ENCODE measurements around the gene AP1M1.
A peak's percentile ranks its signal among the peaks of the same experiment; 100 is the strongest.

Gene AP1M1

DNA sequence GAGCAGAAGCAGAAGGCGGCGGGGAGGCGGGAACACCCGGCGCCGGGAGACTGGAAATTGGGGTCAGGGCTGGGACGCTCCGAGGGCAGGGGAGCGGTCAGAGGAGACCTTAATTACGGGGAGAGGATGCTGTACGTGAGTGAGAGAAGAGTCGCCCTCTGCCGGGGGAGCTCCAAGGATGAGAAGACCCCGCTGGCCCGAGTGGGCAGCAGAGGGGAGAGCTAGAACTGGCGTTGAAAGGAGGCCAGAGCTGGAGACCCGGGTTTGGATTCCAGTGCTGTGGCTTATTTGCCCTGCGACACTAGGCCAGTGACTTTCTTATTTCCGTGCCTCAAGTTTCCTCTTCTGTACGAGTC lies 12.0 kb upstream of the AP1M1 start:
- peak; percentile 35 for DNase-seq

DNA sequence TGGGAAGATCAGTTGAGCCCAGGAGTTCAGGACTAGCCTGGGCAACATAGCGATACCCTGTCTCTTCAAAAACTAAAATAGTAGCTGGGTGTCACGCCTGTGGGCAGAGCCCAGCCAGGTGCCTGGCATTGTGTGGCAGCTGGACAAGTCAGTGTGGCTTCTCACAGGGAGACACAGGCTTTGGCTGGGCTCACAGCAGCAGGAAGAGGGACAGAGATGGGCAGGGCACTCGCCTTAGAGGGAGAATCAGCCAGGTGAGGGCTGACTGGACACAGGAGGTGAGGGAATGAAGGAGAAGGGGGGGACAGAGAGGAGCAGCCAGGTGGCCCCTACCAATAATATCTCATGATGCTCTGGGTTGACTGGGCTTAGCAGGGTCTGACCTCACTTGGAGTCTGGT lies 9.2 kb upstream of the AP1M1 start:
- DNase-seq: no peak

DNA sequence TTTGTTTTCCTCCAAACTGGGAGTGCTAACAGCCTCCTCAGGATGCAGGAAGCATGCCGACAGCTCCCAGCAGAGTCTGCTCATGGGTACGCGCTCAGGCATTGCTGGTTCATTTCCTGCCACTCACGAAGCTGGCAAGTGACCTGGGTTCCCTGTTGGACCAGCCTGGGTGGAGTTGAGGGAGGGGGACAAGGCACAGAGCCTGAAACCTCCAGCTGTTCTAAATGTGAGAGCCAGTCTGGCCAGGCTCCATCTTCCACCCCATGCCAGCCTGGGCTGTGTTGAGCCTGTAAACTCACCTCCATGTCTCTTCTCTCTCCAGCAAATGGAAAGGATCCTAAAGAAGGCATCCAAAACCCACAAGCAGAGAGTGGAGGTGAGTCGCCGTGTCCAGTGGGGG lies 7.5 kb upstream of the AP1M1 start:
- no peak for DNase-seq

DNA sequence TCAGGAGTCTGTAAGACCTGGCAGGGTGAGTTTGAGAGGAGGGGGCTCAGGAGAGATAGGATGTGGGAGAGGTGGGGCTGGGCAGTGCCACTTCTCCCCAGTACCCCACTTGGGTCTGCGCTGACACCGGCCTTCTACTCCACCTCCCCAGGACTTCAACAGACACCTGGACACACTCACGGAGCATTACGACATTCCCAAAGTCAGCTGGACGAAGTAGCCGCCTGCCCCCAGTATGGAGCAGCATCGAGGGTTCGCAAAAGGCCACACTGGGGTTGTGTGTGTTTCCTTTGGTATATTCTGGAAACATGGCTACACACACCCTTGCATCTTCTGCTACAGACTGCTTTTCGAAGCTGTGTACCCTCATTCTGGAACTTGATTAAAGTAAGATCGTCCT lies 7.0 kb upstream of the AP1M1 start:
- DNase-seq: no peak

DNA sequence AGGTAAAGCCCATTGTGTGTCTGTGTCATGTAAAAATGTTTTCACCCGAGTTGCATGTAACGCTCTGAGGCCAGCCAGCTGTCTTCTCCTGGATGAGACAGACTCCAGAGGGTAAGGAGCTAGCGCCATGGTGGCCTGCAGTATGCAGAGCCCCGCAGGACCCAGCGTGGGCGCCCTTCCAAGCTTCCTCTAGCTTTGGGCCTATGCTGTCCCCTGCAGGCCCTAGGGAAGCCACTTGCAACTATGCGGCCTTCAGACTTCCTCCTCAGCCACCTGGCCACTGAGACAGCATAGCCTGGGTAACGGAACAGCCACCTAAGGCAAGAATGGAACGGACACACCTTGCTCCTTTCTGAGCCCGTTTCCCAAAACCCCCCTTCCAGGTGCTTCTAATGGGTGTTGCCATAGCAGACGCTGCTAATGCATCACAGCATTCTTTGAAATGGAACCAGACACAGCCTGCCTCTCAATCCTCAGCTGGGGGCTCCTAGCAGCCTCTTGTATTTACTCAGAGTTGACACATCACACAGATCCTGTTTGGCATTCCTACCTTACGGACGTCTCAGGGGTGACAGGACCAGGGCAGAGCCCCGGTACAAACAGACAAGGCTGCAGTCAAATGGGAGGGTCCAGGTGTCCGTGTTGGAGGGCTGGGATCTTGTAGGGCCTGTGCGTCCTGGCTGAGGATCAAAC lies 6.3 kb upstream of the AP1M1 start:
- no peak for DNase-seq

DNA sequence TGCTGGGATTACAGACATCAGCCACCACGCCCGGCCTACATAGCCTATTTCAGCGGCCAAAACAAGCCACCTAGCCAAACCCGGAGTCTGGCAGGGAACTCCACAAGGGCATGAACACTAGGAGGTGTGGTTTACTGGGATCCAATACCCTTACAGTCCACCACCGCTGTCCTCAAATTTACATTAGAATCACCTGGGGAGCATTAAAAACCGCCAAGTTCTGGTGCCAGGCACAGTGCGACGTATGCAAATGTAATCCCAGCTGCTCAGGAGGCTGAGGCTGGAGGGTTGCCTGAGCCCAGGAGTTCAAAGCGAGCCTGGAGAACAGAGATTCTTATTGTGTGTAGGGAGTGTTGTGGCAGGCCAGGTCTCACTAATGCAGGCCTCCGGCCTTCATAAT lies 4.2 kb upstream of the AP1M1 start:
- DNase-seq: no peak

DNA sequence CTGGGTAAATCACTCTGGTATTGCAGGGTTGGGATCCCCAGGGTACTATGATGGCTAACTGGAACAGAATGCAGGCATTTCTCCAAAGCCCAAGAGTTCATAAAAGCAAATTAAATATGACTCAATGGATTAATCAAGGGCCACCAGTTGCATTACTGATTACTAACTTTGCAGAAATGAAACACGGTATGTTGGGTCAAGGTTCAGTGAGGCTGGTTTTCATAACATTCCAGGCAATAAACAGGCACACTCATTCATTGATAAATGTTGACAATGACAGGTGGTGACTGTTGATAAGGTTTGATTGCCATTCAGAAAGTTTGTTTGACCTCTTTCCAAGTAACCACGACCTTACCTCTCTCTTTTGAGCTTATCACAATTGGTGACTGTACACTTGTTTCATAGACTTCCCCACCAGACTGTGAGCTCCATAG lies 506 bp upstream of the AP1M1 start:
- no peak for DNase-seq

DNA sequence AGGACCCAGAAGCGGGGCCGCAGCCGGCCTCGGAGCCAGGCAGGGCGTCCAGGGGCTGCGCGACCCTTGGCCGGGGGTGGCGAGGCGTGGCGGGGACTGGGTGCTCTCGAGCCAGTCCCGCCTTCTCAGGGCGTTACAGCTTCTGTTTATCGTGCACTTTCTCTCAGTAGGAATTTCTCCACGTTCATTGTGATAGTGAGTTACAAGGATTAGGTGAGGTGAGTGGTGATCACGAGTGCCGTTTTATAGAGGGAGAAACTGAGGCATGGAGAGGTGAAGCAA lies 600 bp downstream of the AP1M1 start:
- no peak for DNase-seq

DNA sequence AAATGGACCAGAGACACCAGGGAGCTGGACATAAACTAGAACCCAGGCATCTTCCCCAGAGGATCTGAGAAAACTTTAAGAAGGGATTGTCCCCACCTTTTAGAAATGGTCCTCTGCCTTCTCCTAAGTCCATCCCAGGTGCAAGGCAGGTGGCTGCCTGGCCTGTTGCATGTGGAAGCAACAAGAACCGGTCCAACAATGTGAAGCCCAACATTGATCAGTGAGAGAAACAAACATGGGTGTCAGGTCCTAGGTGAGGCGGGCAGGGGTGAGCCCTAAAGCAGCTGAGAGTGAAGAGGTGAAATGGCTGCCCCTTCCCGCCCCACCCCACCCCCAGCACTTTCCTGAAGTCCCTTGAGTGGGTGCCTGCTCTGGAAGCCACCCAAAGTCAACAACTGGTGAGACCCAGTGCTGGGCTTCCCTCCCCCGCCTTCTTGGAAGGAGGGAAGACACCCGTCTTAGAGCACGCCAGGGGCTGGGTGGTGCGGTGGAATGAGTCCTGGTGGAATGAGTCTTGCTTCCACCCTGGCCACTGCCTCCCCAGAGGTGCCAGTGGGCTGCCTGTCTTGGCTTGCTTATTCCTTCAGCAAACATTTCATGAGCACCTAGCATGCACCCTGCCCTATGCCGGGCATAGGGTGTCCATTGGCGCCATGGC lies 1.7 kb downstream of the AP1M1 start:
- no peak for DNase-seq

DNA sequence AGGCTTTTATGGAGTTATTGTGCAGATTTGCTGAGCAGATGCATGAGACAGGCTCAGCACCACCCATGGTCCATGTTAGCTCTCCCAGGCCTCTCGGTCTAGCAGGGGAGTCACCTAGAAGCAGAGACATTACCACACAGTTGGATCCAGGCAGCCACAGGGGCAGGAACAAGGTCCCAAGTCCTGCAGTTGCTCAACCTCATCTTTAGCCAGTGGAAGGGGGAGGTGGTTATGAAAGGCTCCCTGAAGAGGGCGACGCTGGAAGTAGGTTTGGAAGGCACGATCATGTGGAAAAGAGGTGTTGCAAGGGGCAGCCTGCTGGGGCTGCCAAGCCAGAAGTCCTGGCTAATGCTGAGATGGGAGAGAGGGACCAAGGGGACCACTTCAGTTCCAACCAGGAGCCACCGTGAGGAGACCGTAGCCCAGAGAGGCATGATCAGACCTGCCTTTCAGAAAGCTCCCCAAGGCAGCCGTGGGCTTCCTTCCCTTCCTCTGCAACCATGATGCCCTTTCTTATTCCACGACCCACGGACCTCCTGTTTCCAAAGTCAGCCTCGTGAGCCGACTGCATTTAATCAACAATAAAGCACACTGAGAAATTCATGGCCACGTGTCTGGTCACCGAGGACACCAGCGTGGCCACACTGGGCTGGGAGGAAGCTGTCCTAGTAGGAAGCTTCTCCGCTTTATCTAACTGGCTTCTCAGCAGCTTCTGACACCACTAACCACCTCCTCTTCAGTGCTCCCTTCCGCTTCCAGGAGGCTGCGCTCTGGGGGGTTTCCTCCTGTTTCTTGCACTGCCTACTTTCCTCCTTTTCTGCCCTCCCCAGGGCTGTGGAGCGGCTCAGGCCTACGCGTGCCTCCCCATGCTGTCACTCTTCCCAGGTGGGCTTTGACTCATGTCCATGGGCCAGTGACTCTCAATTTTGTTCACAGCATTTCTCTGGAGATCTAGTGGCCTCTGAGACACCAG lies 2.6 kb downstream of the AP1M1 start:
- no peak for DNase-seq

DNA sequence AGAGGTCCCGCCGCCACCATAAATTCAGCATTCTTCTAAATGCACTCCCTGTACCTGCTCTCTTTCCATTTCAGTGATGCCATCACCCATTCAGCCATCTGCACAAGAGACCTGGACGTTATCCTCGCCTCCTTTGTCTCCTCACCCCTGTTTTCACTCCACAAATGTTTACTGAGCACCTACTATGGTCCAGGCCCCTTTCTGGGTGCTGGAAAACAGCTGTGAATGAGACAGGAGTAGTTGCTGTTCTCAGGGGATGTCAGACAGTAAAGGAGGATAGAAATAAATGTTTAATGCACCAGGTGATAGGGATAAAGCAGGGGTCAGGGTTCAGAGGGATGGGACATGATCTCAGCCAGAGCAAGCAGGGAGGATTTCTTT lies 3.3 kb downstream of the AP1M1 start:
- no peak for DNase-seq

DNA sequence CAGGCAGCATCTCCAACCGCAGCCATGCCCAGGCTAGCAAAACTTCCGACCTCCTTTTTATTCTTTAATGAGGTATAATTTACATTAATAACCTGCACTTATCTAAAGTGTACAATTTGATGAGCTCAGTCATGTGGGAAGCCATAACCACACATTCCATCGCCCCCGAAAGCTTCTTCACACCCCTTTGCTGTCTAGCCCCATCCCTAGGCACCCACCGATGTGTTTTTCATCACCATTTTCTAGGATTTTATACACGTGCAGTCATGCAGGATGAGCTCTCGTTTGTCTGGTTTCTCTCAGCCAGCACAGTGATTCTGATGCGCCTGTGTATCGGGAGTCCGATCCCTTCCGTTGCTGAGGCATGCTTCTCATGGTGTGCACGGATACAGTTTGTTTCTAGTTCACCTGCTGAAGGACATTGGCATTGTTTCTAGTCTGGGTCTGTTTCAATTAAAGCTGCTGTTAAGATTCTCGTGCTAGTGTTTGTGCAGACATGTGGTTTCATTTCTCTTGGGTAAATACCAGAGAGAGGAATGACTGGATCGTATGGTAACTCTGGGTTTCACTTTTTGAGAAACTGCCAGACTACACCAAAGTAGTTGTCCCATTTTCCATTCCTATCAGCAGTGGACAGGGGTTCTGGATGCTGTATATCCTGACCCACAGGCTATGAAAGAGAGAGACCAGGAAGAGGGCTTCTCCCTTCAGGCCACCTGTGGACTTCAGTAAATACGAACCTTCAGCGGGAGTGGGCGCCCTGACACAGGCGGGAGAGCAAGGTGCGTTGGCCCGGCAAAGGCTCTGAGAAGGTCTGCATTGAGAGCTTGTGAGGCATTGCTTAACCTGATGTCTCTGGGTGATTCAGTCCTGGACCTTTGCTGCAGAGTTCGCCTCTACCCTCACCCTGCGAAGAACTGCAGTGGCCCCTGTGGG lies 4.9 kb downstream of the AP1M1 start:
- DNase-seq: no peak

DNA sequence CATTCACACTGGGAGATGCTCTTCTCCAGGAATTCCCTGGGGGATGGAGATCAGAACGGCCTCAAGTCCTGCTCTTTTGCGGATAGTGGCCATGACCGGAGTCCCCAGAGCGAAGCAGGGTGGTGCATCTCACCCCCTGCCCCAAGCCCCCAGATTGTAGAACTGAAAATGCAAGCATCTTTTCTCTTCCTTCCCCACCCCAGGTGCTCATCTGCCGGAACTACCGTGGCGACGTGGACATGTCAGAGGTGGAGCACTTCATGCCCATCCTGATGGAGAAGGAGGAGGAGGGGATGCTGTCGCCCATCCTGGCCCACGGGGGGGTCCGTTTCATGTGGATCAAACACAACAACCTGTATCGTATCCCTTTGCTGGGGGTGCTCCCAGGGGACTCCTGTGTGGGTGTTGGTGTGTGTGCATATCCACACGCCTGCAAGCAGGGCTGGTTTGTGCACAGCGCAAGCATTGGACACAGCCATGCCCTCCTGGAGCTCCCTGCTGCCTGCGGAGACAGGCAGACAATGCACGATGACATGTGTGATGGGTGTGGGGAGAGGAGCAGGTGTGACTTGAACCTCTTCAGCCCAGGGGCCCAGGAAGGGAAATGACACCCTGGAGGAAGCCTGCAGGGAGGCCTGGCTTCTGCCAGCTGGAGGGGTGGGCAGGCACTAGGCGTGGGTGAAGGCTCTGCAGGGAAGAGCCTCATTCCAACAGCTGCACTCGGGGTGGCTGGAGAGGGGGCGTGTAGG lies 5.7 kb downstream of the AP1M1 start:
- DNase-seq: no peak

DNA sequence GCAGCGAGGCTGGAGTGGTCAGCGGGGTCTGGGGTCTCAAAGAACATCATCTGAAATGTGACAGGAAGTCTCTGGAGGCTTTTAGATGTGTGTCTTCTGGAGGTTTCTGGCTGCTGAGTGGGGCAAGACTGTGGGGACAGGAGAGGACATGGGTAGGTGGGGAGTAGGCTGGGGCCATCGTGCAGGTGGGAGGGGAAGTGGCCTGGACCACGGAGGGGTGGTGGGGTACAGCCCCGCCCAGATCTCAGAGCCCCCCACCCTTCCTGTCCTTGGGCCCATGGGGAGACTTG lies 6.2 kb downstream of the AP1M1 start:
- no peak for DNase-seq

DNA sequence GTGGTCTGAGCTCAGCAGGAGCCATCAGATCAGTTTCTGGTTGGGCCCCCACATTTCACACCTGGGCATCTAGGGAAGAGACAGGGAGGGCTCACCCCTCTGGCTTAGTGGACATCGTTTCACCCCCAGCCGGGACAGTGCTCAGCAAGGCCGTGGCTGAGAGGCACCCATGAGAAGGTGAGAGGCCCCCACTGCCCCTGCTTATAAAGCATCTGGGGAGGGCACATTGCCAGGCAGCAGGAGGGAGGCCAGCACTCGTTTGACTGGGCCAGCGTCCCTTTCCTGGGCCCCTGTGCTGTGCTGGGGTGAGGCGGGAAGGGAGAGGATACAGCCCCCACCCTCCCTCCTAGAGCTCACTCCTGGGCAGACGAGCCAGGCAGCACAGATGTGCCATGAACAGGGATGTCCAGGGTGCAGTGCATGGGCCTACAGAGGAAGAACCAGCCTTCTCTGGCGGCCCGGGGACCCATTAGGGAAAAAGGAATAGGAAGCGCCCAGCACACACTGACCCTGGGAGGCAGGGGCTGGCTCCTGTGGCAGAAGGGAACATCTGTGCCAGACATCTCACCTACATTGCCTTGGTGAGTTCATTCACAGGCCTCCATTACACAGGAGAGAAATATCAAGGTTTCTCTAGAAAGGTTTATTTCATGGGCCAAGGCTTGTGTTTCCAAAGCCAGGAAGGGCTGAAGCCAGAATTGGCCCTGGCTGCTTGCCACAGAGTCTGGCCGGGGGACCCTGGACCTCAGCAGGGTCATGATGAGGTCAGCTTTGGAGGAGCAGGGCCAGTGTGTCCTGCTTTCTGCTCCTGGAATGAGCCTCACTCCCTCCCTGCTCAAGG lies 7.7 kb downstream of the AP1M1 start:
- no peak for DNase-seq

DNA sequence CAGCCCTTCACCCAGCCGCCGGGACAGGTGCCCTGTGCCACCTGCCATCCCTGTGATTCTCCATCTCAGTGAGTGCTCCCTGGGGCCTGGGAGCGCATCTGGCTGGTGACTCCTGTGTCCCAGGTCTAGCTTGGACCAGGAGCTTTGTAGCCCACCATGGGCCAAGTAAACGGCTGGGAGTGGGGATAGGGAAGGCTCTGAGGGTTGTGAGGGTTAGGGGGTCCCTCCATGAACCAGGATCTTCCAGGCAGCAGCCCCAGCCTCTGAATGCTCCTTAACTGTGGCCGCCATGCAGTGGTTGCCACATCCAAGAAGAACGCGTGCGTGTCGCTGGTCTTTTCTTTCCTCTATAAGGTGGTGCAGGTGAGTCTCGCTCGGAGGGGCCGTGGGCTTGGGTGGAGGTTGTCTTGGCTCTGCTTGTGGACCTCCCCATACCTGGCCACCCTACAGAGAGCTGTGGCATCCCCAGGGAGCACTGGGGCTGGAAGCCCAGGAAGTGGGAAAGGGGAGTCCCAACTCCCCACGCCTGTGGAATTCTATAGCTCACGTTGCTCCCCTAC lies 8.4 kb downstream of the AP1M1 start:
- no peak for DNase-seq

DNA sequence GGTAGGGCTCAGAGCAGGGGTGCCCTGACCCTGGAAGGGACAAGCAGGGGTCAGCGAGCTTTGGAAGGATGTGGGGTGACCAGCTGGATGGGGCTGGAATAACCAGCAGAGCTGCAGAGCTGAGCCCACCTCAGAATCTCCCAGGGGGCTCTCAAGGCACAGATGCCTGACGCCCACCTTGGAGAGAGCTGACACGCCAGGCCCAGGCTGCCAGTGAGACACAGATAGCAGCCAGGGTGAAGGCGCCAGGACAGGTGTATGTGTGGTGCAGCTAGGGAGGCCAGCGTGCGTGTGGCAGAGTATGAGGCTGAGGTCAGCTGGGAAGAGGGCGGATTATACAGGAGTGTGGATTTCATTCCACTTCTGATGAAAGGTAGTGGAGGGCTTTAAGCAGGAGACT lies 8.9 kb downstream of the AP1M1 start:
- DNase-seq: no peak

DNA sequence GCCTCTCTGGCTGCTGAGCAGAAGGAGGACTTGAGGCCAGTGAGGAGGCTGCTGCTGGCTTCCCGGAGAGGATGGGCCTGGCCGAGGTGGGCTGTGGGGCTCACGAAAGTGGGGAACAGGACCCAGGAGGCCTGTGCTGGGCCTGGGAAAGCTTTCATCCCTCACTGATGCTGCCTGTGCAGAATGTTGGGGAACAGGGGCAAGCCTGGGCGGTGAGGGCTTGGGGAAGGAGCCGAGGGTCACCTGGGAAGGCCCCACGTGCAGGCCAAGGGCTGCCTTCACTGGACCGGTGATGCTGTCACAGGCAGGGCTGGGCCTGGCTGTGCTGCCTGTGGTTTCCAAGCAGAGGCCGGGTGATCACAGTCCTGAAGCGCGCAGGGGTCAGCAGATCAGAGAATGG lies 9.4 kb downstream of the AP1M1 start:
- no peak for DNase-seq

DNA sequence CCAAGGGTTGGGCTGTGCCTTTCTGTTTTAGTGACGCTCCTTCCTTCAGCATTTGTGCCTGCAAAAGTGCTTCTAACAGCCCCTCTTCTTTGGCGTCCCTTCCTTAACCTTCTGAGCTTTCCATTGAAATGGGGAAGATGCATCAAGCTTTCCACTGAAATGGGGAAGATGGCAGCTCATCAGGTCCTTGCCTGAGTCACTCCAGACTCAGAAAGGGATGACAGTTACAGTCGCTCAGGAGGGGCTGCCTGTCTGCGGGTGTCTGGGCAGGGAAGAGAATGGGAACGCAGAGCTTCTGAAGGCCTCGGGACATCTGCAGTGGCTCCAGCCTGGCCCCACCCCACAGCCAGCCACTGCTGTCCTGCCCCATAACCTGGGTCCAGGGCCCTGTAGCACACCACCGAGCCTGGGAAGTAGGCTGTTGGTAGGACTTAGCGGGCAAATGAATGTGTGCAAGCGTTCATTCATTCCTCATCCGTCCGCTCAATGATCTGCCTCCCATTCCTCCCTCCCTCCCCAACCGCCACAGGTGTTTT lies 9.8 kb downstream of the AP1M1 start:
- DNase-seq: no peak

DNA sequence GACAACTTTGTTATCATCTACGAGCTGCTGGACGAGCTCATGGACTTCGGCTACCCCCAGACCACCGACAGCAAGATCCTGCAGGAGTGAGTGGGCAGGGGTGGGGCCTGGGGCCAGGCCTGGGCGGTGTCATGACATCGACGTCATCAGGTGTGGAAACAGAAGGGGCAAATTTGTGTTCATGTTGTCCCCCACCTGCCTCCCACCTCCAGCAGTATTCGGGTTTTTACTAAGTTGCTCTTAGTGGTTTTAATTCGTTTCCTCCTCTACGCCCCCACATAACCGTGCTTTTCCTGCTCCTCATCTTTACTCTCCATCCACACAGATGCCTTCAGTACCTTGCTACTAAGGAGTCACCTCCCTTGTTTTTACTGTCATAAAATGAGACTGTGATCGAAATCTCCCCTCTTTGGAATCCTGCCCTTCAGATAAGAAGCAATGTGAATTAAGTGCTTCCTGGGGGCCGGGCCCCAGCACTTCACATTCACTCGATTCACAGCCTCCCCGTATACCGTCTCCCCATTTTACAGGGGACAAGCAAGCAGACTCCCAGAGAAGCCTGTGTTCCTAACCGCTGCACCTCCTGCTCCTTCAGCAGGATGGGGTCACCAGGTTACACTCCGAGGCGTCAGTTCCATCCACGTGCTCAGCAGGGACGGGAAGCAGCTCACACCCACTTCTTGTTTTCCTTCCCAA lies 10.5 kb downstream of the AP1M1 start:
- no peak for DNase-seq
